ENCODE results near the gene MEGF11.
A peak's percentile ranks its signal among the peaks of the same experiment; 100 is the strongest.

Gene MEGF11

DNA sequence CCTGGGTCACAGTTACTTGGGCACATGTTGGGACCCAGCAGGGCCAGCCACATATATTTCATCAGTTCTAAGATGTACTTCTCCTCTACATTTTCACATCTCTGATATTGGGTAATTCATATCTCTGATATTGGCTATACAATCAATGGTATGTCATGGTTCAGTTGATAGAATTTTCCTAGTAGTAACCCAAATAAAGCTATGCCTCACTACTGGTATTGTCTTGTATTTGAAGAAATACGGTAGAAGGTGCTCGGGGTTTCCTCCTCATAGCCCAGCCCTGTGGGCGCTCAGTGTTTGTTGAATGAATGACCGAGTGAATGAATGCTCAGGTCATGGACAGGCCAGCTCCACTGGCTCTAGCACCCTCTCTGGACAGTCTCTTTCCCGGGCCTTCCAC, 290.2 kb downstream of the MEGF11 start:
- no peak for DNase-seq

DNA sequence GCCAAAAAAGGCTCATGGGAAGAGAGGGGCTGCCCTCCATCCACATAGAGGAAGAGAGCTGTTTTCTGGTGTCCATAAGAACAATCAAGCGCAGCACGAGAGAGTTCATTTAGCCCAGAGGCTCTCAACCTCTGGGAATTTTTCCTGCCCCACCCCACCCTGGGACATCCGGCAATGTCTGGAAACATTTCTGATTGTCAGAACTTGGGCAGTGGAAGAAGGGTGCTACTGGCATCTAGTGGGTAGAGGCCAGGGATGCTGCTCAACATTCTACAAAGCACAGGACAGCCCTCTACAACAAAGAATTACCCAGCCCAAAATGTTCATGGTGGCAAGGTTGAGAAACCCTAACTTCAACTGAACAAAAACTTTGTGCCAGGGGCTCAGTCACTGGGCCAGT, 291.4 kb downstream of the MEGF11 start:
- DNase-seq: no peak

DNA sequence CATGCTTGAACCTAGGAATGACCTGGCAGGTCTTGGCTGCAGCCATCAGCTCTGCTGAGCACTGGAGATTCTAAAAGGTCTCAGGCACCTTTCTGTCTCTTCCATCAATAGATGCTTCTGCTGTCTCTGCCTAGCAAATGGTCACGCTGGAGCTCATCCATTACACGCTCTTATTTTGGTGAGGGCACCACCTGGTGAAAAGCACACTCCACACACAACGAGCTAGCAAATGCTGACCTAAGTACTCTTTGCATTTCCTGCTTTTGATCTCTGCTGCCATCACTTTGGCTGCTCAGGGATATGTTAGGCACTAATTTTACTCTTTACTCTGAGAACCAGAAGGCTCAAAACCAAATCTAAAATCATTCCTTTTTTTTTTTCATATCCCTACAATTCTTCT, 293.0 kb downstream of the MEGF11 start:
- no peak for DNase-seq

DNA sequence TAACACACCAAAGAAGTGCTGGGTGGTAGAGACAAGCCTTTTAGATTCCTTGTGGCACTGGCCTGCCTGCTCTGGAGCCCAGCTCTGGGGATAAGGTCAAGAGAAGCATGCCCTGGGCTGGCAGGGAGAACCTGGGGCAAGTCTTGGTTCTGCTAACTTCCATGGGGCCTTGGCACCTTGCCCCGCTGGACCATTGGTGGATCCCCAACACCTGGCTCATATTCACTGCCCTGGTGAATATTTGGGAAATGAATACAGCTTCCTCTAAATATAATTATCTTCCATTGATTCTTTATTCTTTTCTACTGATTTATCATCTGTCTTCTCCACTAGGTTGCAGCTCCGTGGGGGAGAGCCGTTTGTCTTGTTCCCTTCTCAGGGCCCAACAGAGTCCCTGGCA, 294.7 kb downstream of the MEGF11 start:
- no peak for DNase-seq

DNA sequence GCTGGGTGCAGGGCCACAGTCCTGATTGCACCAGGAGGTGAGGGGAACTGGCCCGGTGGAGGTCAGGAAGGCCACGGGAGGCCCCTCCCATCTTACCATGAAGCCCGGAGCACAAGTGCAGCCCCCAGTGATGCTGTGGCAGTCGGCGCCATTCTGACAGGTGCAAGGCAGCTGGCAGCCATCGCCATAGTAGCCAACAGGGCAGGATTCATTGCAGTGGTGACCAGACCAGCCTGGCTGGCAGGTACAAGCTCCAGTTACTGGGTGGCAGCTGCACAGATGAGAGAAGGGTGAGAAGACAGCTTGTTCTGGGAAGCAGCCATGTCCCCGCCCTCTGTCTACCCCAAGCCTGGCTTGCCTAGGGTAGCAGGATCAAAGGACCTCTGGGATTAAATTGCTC, 296.1 kb downstream of the MEGF11 start:
- DNase-seq: peak in 1 of 2 experiments; percentile 60

DNA sequence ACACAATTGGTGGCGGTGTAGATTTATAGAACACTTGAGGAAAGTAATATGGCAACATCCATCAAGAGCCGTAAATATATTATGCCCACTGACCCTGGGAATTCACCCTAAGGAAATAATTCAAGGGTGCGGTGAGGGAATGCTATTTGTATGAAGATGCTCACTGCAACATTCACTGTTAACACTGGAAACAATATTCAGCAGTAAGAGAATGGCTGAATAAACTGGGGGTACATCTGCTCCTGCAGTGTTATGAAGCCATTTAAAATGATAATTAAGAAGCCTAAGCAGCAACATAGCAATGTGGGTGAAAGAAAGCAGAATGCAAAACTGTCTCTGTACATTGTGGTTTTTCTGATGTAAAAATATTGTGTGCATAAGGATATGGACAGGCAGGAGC, 296.7 kb downstream of the MEGF11 start:
- DNase-seq: no peak

DNA sequence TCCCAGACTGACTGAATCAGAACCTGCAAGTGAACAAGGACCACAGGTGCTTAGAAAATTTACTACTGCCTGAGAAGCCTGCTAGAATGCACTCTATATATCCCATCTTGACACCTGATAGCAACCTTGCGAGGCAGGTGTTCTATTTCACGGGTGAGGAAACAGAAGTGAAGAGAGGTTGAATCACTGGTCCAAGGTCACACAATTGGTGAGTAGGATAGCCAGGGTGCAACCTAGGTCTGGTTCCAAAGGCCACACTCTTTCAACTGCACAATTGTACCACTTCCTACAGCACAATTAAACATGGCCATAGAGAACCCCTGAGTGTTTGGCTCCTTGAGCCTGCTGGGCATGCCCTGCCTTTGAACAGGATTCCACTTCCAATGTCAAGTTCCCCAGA, 297.2 kb downstream of the MEGF11 start:
- DNase-seq: no peak

DNA sequence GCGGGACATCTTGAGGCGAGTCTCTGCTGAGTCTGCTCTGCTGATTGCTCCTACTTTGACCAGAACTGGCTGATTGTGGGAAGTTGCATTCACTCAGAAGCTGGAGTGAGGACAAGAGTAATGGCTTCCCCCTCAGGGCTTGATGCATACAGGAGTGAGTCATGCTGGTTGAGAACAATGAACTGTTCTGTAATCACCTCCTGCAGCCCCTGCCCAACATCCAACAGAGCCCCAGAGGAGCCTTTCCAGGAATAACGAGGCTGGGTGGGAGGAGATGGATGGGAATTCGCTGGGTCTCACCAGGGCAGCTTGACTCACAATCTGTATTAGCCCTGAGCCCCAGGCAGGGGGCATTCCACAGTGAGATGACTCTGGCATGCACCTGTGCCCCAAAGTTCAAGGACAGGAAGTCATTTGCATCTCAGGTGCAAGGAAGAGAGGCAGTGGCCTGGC, 299.2 kb downstream of the MEGF11 start:
- no peak for DNase-seq

DNA sequence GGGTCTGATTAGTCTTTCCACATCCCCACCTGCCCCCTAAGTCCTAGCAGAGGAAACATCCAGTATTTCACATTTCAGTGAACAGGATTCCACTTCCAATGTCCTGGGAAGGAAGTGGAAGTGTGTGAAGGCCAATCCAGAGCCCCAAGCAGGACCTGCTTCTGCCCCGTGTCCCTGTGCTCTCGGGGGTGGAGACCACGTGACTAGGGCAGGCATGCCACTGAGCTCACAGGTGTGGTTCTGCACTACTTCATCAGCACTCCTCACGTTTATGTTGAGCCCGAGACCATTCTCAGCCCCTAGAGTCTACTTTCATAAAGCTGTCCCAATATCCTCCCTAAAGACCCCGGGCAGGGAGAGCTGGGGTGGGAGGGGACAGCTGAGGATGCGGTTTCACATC, 299.9 kb downstream of the MEGF11 start:
- DNase-seq: no peak

DNA sequence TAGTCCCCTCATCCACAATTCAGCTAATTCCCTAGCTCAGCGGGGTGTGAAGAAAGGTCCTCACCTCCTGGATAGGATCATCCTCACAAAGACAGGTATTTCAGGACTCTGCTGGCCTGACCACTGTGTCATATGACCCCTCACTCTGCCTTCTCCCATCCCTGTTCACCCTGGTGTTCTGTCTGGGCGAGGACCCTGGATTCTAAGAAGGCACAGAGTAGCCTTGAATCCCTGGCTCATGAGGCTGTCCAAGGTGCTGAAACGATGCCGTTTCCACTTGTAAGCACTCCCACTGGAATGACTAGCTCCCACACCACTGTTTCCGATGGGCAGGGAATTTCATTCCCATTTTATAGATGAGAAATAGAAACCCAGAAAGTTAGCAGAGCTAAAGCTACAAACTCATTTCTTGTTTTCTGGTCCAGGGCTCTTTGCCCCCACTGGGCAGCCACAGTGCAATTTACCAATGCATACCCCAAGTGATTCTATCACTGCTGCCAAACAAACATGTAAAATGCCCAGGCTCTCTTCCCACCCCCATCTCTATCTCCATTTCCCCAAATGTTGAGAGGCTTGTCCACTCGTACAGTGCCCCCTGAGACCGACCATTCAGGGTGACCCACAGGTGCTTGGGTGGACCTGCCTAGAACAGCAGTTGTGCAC, 301.0 kb downstream of the MEGF11 start:
- no peak for DNase-seq

DNA sequence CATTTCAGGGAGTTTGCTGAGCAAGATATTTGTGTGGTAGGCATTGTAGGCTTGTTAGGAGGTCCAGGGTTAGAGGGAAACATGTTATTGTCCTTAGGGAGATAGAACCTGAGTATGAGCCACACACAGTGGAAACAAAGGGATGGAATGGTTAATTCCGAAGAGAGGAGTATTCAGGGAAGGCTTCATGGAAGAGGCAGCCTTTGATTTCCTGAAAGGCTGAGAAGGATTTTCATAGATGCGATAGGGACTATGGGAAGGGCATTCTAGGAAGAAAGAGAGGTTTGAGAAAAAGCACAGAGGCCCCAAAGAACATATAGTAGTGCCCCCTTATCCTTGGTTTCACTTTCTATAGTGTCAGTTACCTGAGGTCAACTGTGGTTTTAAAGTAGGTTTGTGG, 302.5 kb downstream of the MEGF11 start:
- DNase-seq: no peak

DNA sequence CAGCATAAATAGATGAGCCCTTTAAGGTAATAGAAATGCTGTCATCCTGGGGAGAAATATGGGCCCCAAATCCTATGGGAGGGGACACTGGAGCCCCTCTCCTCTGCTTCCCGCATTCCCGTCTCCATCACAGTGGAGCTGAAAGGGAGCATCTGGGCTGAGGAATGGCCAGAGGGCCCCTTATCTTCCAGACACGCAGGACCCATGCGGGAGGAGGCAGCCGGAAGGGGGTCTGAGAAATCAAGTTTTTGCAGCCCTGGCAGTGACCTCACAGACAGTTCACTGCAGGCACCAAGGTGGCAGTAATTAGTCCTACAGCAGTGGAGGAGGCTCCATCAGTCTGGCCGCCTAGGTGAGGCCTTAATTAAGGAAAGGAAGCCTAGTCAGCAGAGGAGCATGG, 304.1 kb downstream of the MEGF11 start:
- no peak for DNase-seq

DNA sequence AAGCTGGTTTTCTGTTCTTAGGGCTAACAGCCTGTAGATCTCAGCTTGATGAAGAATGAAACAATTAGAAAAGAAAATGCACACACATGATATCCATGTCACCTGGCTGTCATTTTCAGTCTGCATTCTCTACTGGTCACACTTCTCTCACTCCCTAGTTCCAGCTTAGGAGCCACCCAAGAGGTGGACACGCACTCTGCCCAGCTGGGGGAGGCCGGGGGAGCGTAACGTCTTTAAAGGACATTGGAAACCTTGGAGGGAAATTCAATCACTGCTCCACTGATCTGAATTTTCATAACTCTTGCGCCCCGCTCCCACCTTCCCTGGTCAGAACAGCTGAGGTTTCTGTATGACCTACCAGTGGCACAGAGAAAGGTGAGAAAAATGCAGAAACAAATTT, 304.5 kb downstream of the MEGF11 start:
- DNase-seq: no peak

DNA sequence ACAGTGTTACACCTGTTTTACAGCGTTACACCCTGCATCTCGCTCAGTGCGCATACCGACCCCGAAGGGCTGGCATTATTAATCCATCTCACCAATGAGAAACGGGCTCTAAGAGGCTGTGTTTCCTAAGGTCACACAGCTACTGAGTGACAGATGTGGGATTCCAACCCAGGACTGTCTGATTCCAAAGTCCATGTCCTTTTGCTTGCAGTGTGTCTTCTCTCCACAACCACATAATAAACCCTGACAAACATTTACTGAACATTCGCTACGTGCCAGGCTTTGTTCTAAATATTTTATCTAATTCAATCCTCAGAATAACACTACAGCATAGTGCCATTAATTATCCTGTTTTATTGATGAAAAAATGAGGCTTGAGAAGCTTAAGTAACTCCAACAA, 305.2 kb downstream of the MEGF11 start:
- DNase-seq: no peak

DNA sequence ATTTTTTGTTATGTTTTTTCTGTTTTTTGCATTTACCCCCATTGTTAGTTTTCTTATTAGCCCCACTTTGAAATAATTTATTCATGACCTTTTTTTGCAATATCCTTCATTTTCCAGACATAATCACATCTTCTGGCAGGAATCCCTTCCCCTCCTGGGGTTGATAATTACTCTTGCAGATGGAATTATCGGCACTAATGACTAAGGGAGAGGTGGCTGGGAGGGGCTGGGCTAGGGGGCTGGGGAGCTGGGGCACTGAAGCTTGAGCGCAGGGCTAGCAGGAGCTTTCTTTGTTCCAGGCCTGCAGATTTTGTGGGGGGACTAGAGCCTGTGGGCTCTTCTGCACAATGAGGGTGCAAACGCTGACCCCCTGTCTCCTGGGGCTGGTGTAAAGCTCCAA, 306.5 kb downstream of the MEGF11 start:
- DNase-seq: peak in 1 of 2 experiments; percentile 34

DNA sequence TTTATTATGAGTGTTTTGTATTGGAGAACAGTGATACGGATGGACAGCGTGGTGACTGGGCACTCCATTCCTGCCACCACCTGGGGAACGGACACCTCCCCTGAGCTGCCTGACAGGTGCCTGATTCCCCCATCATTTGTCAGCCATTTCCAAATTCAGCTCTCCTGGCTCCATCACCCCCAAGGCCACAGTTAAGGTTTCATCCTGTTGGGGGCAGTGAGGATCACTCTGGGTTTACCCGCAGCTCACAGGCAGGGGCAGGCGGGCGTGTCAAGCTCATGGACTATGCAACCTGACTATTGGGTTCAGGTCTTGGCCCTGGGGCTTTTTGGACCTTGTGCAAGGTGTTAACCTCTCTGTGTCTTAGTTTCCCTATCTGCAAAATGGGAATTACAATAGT, 307.9 kb downstream of the MEGF11 start:
- DNase-seq: no peak

DNA sequence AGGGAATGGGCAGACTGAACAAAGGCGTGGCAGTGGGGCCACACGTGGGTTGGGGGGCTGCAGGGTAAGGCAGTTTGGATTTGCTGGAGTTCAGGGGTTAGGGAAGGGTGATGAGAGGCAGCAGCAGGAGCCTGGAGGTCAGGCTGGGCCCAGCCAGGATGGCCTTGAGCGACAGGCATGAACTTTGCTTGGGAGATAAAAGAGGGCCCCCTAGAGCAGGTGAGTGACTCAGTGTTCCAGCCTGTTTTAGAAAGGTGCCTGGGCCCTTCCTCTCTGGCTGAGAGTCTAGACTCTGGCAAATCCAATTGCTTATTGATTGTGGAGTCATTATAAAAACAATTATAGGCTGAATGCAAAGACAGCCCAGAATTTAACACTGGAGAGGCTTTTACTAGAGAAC, 309.1 kb downstream of the MEGF11 start:
- no peak for DNase-seq

DNA sequence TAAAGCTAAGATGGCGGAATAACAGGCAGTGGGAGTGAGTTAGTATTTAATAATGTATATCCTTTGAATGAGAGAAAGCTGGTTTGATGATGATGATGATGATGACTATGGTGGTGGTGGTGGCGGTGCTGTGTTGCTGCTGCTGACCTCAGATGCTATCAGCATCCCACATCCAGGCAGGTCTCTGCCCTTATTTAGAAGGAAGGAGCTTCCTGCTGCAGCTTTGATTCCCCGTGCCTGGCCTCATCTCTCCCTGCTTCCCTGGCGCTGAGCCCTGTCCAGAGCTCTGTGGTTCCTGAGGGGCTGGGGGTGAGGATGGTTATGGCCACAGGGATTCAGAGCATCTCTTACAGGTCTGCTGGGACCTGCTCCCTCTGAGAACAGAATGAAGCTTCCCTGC, 311.1 kb downstream of the MEGF11 start:
- no peak for DNase-seq

DNA sequence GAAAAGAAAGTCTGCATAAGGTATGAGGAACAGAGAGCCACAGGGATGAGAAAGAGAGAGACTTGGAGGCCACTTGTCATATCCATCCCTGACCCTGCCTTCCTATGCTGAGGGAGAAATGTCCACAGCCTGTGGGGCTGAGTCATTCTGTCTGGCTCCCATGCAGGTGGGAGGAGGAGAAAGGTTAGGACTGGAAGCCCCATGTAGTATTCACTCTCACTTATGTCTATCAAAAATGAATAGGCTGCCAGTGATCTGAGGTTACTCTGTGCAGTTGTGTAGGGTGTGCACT, 313.0 kb downstream of the MEGF11 start:
- no peak for DNase-seq

DNA sequence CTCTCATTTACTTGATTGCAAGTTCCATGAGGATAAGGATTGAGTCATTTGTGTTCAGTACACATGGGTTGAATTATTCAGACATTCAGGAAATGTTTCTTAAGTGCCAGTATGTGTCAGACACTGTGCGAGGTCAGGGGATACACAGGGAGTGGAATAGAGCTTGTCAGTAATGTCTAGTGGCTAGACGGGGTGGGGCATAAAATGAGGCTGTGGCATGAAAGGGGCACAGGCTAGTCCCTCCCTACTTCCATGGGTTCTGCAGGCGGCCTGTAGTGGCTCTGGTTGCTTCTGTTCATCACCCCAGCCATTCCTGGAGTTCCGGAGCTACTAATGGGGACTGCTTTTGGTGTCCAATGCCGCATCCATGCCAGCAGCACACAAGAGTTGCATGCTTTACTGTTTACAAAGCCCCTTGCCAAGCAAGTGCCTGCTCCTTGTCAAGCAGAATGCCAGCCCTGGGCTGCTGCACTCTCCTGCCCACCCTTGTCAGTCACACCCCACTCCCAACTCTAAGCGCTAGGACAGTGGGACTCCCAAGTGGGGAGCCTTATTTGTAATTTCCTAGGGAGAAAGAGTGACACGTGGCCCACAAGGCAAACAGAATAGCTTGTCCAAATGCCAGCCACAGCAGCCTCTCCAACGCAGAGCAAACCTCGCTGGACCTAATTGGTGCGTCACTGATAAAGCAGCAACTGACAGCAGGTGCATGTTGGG, 313.5 kb downstream of the MEGF11 start:
- no peak for DNase-seq

DNA sequence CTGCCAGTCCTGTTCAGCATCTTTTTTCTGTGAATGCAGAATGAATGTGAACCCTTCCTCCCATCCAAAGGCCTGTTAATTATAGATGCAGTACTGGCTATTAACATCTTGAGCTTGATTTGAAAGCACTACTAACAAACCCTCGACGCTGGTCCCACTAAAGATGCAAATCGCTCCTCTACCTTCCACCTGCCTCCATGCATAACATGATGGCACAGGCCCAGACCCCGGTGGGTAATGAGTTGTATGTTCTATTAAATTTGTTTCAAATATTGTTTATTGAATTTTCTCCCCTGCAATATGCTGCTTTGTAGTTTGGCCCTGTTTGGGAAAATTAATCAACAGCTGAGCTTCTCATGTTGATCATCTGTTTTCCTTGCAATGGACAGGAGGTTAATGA, 314.9 kb downstream of the MEGF11 start:
- no peak for DNase-seq

DNA sequence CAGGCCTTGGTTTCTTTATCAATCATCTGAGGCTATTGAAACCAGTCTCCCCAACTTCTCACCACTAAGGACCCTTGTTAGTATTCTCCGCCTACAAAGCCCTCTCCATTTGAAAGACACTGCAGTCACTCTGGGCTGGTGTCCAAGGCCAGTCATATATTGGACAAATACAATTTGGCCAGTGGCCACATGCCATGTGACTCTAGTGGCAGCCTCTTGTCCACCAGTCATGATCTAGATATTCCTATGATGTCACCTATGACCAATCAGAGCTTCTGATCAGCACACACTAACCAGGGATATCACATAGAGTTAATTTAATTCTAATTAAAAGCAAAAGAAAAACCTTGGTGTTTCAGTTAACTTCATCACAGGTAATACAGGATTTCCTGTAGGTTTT, 316.1 kb downstream of the MEGF11 start:
- no peak for DNase-seq

DNA sequence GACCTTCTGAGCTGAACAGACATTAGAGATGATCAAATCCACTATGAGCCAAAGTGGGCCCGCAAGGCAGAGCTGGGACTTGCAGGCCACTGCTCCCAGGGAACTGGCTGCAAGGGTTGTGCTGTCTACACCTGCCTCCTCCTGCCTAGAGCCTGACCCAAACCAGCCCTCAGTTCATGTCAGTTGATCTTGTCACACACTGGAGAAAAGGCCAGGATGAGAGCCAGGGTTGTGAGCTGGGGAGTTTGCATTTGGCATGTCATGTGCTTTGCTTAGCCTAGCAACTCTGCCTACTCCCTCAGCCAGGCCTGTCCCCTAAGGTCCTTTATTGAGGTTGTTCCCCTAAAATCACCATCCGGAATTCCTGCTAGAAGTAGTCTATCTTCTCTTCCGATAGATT, 316.5 kb downstream of the MEGF11 start:
- DNase-seq: no peak

DNA sequence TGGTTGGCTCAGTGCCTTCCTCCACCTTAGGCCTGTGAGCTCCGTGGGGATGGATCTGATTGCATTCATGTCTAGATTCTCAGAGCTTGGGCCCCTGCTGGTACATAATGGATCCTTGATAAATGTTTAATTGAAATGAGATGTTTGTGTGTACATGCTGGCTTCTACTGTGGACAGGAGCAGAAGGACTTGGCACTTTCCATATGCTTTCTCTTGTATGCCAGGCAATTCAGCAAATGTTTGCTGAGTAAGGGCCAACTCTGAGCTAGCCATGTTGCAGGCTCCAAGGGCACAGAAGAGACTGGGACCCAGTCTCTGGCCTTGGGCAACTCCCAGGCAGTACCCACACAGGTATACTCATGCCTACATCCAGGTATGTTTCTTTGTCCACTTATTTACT, 317.3 kb downstream of the MEGF11 start:
- DNase-seq: no peak

DNA sequence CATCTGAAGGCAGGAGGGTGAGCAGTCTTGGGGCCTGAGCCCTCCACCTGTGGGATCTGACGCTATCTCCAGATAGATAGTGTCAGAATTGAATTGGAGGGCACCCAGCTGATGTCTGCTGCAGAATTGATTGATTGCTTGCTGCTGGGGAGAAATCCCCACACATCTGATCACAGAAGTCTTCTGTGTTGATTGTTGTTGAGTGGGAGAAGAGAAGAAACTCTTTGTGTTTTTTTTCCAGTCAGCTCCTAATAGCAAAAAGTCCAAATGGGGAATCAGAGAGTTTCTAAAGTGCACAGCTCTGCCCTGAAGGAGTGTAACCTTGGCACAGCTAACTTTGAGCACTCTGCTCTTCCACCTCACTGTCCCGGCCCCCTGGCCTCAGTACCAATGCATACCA, 318.2 kb downstream of the MEGF11 start:
- no peak for DNase-seq

All from NCI-H524 (cell line).